Chondrocyte (in vitro differentiated cells): ENCODE measurements around the gene DCP1A. TPM values are rescaled to one million over a fixed set of nuclear protein-coding genes. Genes with fewer than 3 reads are reported as not detected.

Source experiments
- DNase-seq: peaks from one replicate; pipeline ENCODE4 v3.0.0; 2021; ENCODE audit warnings: mixed read lengths, low spot score
- H3K27ac Mint-ChIP-seq: one replicate; pipeline ENCODE4 v1.8.0; 2021; ENCODE audit warnings: mild to moderate bottlenecking, moderate library complexity, mixed read lengths; ENCODE audit not compliant: unreplicated experiment
- H3K27me3 Mint-ChIP-seq: 2 replicates; pipeline ENCODE4 v1.8.0; 2021; ENCODE audit warnings: low read depth, mixed read lengths
- H3K36me3 Mint-ChIP-seq: 2 replicates; pipeline ENCODE4 v1.8.0; 2021; ENCODE audit warnings: low read depth, mixed read lengths
- H3K4me1 Mint-ChIP-seq: 2 replicates; pipeline ENCODE4 v1.8.0; 2021; ENCODE audit warnings: low read depth, mild to moderate bottlenecking, mixed read lengths
- H3K4me3 Mint-ChIP-seq: one replicate; pipeline ENCODE4 v1.8.0; 2021; ENCODE audit warnings: mild to moderate bottlenecking, moderate library complexity, mixed read lengths; ENCODE audit not compliant: unreplicated experiment
- H3K9me3 Mint-ChIP-seq: 2 replicates; pipeline ENCODE4 v1.8.0; 2021; ENCODE audit warnings: low read depth, mixed read lengths
- total RNA-seq: library from RNA; stranded (reverse); gene quantifications from 3 replicates; pipeline ENCODE4 v1.2.1, GENCODE V29; 2021
- TF ChIP-seq, protein P1 (sequence below): fragments of 200-600 bp; sonication (generic); IDR thresholded peaks from 2 replicates; pipeline ENCODE4 v1.5.0; 2021; ENCODE audit warnings: antibody characterized with exemption, mild to moderate bottlenecking, moderate library complexity

Gene DCP1A
- total RNA-seq, 1 donor from 2014 or later = 15.6 TPM

DNA sequence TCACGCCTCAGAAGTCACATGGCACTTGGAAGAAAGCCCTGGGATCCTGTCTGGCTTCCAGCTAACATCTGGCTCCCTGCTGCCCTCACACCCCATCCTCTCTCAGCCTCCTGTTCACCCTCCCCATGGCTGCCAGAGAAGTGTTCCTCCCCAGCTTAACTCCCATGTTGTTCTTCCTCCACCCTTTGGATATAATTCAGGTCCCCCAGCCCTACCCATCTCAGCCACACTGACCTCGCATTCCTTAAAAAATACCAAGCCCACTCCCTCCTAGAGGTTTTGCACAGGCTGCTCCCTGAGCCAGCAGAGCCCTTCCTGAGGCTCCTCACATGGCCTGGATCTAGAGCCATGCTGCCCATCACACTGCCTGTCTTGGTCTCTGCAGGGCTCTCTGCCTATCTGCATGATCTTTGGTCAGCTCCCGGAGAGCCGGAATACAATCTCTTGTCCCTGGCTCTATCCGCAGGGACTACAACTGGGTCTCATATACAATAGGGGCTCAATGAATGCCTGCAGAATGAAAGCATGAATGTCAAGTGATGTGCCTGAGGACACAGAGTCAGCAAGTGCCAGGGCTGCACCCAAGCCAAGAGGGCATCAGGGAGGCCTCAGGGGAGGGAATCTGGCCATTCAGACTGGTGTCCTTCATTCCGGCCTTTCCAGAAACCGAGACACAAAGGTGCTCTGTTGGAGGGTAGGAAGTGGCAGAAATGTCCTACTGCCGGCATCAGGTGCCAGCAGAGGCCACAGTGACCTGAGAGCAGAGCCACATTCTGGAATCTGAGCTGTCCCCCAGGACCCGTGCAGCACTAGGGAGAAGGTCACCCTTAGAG lies 87.7 kb downstream of the DCP1A start:
- no peaks in the 10 kb centered on the region for H3K27me3 Mint-ChIP-seq
- H3K4me3 Mint-ChIP-seq = no peak overlapping the region
- TF ChIP-seq, protein P1, sequence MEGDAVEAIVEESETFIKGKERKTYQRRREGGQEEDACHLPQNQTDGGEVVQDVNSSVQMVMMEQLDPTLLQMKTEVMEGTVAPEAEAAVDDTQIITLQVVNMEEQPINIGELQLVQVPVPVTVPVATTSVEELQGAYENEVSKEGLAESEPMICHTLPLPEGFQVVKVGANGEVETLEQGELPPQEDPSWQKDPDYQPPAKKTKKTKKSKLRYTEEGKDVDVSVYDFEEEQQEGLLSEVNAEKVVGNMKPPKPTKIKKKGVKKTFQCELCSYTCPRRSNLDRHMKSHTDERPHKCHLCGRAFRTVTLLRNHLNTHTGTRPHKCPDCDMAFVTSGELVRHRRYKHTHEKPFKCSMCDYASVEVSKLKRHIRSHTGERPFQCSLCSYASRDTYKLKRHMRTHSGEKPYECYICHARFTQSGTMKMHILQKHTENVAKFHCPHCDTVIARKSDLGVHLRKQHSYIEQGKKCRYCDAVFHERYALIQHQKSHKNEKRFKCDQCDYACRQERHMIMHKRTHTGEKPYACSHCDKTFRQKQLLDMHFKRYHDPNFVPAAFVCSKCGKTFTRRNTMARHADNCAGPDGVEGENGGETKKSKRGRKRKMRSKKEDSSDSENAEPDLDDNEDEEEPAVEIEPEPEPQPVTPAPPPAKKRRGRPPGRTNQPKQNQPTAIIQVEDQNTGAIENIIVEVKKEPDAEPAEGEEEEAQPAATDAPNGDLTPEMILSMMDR = no peak
- H3K27ac Mint-ChIP-seq = no peak overlapping the region
- no peaks in the 10 kb centered on the region for H3K36me3 Mint-ChIP-seq
- H3K9me3 Mint-ChIP-seq = no peaks in the 10 kb centered on the region
- no peak for DNase-seq
- H3K4me1 Mint-ChIP-seq = peaks cover 21% of the 10 kb centered on the region

DNA sequence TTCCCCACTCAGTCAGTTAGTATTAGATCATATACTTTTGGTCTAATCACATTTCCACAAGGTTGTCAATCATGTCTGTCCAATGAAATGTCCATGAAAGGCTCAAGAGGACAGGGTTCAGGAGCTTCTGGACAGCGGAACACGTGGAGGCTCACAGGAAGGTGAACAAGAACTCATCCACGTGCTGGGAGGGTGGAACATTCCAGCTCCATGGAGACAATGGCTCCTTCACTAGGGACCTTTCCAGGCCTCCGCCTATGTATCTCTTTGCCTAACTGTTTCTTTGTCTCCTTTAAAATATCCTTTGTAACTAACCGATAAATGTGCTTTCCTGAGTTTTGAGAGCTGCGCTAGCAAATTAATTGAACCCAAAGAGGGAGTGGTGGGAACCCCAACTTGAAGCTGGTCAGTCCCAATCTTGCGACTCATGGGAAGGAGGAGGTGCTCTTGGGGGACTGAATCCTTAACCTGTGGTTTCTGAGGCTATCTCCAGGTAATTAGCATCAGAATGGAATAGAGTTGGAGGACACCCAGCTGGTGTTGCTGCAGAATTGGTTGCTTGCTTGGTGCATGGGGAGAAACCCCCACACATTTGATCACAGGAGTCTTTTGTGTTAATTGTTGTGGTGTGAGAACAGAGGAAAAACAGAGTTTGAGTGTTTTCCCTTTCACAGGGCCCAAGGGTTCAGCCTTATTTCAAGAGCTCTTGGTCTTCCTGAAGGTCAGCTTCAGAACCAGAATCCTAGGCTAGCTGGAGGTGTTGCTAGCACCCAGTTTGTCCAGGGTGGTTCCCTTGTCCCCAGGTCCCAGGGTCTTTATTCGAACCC lies 88.5 kb downstream of the DCP1A start:
- TF ChIP-seq, protein P1 = no peak
- no peaks in the 10 kb centered on the region for H3K36me3 Mint-ChIP-seq
- H3K27ac Mint-ChIP-seq = no peak overlapping the region
- no peak overlapping the region for H3K4me3 Mint-ChIP-seq
- H3K9me3 Mint-ChIP-seq = no peaks in the 10 kb centered on the region
- H3K4me1 Mint-ChIP-seq = peaks cover 30% of the 10 kb centered on the region
- no peaks in the 10 kb centered on the region for H3K27me3 Mint-ChIP-seq
- no peak for DNase-seq

DNA sequence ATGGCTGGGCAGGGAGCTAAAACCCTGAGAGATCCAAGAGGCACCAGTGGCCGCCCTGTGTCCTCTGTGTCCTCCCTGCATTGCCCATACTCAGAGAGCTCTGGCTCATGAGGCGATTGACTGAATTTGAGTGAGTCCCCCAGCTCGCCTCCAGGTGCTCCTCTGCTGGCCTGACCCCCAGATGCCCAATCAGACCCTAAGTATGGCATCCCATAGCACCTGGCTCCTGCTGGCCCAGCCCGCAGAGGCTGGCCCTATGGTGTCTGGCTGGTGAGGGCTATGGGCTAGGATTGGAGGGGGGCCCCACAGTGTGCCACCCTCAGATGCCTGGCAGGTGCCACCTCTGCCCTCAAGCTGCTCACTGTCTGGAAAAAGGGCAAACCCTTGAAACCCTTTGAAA lies 89.9 kb downstream of the DCP1A start:
- Mint-ChIP-seq H3K4me1 (peaks cover 42% of the 10 kb centered on the region), H3K27ac (no peak overlapping the region), H3K27me3 (no peaks in the 10 kb centered on the region), H3K36me3 (no peaks in the 10 kb centered on the region), H3K9me3 (no peaks in the 10 kb centered on the region), H3K4me3 (no peak overlapping the region)
- no peak for DNase-seq
- TF ChIP-seq, protein P1 = no peak

DNA sequence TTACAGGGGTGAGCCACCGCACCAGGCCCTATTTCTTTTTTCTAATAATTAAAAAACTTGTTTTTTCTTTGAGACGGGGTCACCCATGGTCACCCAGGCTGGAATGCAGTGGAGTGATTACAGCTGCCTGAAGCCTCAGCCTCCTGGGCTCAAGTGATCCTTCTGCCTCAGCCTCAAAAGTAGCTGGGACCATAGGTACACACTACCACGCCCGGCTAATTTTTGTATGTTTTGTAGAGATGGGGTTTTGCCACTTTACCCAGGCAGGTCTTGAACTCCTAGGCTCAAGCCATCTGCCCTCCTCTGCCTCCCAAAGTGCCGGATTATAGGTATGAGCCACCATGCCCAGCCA lies 90.7 kb downstream of the DCP1A start:
- H3K27me3 Mint-ChIP-seq = no peaks in the 10 kb centered on the region
- no peak for DNase-seq
- no peak overlapping the region for H3K27ac Mint-ChIP-seq
- no peak overlapping the region for H3K4me3 Mint-ChIP-seq
- TF ChIP-seq, protein P1 = no peak
- no peaks in the 10 kb centered on the region for H3K9me3 Mint-ChIP-seq
- no peaks in the 10 kb centered on the region for H3K36me3 Mint-ChIP-seq
- peaks cover 47% of the 10 kb centered on the region for H3K4me1 Mint-ChIP-seq
